Peyer's patch (tissue), 4 donors: ENCODE results near the gene MSN.

ENCODE experiments used
- POLR2A ChIP-seq, 2 donors: fragments of 450-650 bp; IDR thresholded peaks; one replicate each; pipeline ENCODE4 v1.5.1; 2017; ENCODE audit warnings: antibody characterized with exemption in 2 of 2, mild to moderate bottlenecking in 2 of 2, moderate library complexity in 2 of 2
- TF ChIP-seq, protein P1 (sequence below), 6 experiments: fragments of 450-650 bp in 4 of 6; fragments of 200-600 bp in 2 of 6; sonication (generic) in 1 of 6; IDR thresholded peaks; one replicate each; pipeline ENCODE4 v1.5.1; 2017 to 2019; ENCODE audit warnings: antibody characterized with exemption in 6 of 6, mild to moderate bottlenecking in 3 of 6, moderate library complexity in 1 of 6

DNA sequence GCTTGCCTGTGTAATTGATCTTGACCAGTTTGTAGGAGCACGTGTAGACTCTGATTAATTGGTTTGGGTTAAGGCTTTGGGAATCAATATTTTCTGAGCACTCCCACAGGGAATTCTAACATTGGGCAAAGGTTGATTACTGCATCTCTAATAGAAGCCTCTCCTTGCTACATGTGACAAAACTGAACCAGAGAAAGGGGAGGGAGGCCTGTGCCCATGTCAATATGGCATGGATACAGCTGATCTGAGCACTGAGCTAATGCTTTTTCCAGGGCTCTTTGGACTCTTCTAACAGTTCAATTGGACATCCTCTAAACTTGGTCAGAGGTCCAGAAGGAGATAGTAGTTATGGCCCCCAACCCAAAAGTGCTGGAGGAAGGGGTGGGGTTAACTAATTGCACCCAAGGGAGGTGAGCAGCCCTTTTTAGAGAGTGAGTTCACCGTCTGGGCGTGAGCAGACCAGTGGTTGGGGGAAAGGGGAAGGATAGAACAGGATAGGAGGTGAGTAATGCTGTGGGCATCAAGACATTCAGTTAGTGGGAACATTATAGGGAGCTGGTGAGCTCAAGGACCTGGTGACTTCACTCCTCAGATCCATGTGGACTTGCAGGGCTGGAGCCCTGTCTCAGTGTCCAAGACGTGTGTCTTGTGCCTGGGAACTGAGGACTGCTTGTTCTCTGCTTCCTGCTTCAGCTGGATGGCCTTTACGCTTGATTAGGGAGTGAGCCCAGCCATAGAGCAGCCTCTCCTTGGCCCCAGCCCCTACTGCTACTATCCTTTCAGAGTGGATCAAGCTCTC, 22.8 kb downstream of the MSN start:
- TF ChIP-seq, protein P1, sequence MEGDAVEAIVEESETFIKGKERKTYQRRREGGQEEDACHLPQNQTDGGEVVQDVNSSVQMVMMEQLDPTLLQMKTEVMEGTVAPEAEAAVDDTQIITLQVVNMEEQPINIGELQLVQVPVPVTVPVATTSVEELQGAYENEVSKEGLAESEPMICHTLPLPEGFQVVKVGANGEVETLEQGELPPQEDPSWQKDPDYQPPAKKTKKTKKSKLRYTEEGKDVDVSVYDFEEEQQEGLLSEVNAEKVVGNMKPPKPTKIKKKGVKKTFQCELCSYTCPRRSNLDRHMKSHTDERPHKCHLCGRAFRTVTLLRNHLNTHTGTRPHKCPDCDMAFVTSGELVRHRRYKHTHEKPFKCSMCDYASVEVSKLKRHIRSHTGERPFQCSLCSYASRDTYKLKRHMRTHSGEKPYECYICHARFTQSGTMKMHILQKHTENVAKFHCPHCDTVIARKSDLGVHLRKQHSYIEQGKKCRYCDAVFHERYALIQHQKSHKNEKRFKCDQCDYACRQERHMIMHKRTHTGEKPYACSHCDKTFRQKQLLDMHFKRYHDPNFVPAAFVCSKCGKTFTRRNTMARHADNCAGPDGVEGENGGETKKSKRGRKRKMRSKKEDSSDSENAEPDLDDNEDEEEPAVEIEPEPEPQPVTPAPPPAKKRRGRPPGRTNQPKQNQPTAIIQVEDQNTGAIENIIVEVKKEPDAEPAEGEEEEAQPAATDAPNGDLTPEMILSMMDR (IDR thresholded peaks at IDR 0.05), result no peak
- no peak for TF ChIP-seq POLR2A (IDR thresholded peaks at IDR 0.05)
